A673 (cell line): ENCODE data around the gene CAMKV.

Experiments
- CTCF ChIP-seq: fragments of 300-800, 200-600 bp; sonication (generic); conservative IDR thresholded peaks from 2 replicates; pipeline ENCODE4 v1.5.1; 2017; ENCODE audit warnings: low read depth, mild to moderate bottlenecking, antibody characterized with exemption, low read length, moderate library complexity, mixed read lengths
- EZH2 ChIP-seq: fragments of 200-600 bp; sonication (generic); IDR thresholded peaks from 2 replicates; pipeline ENCODE4 v1.6.1; 2017; ENCODE audit warnings: borderline replicate concordance, low read depth, mild to moderate bottlenecking, mixed read lengths, antibody characterized with exemption, low read length; ENCODE audit not compliant: poor library complexity, severe bottlenecking

DNA sequence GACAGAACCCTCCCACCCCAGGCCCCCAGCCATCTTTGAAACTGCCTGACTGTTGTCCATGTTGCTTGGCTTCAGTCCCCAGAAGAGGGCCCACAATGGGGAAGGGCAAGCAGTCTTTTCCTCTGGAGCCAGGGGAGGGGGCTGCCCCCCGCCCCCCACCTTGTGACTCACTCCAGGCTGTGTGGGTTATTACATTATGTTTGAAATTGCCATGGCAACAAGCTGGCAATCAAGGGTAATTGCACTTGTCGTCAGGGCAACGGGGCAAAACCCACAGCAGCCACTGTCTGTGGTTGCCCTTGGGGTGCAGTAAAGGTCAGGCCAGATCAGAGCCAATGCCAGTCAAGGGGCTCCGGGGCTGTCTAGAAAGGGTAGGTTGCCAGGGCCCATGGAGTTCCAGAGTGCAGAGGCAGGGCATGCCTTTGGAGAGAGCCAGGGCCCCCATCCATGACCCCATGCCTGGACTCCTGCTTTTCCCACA is 3.1 kb upstream of the CAMKV start:
- TF ChIP-seq CTCF: no peak
- no peak for TF ChIP-seq EZH2
